ENCODE data around the gene SHROOM4. TPM values are rescaled to one million over a fixed set of nuclear protein-coding genes. Genes with fewer than 3 reads are reported as not detected.

Gene SHROOM4
- total RNA-seq, 1 donor: 0.72 TPM

- H3K4me3 ChIP-seq (ENCODE audit: low read depth, low read length): no peak overlapping the region
- TF ChIP-seq CTCF (IDR thresholded peaks at IDR 0.05; ENCODE audit: insufficient read depth, low read length): no peak
- DNase-seq (ENCODE audit: low read depth): no peak
These were observed 97.3 kb downstream of the SHROOM4 start for GRCh38 chrX:50716706-50717105.

GRCh38 chrX:50712777-50713176, 101.2 kb downstream of the SHROOM4 start:
- TF ChIP-seq CTCF (IDR thresholded peaks at IDR 0.05; ENCODE audit: insufficient read depth, low read length): no peak
- H3K4me3 ChIP-seq (ENCODE audit: low read depth, low read length): no peak overlapping the region
- no peak for DNase-seq (ENCODE audit: low read depth)

GRCh38 chrX:50711907-50712306, 102.1 kb downstream of the SHROOM4 start:
- DNase-seq (ENCODE audit: low read depth): no peak
- H3K4me3 ChIP-seq (ENCODE audit: low read depth, low read length): no peak overlapping the region
- no peak for TF ChIP-seq CTCF (IDR thresholded peaks at IDR 0.05; ENCODE audit: insufficient read depth, low read length)

- H3K4me3 ChIP-seq (ENCODE audit: low read depth, low read length): no peak overlapping the region
- no peak for TF ChIP-seq CTCF (IDR thresholded peaks at IDR 0.05; ENCODE audit: insufficient read depth, low read length)
- no peak for DNase-seq (ENCODE audit: low read depth)
These were observed 105.9 kb downstream of the SHROOM4 start for GRCh38 chrX:50707955-50708699.

GRCh38 chrX:50707405-50707804, 106.6 kb downstream of the SHROOM4 start:
- DNase-seq (ENCODE audit: low read depth): no peak
- no peak for TF ChIP-seq CTCF (IDR thresholded peaks at IDR 0.05; ENCODE audit: insufficient read depth, low read length)
- H3K4me3 ChIP-seq (ENCODE audit: low read depth, low read length): no peak overlapping the region

- no peak for DNase-seq (ENCODE audit: low read depth)
- no peak overlapping the region for H3K4me3 ChIP-seq (ENCODE audit: low read depth, low read length)
- TF ChIP-seq CTCF (IDR thresholded peaks at IDR 0.05; ENCODE audit: insufficient read depth, low read length): no peak
These were observed 109.0 kb downstream of the SHROOM4 start for GRCh38 chrX:50705042-50705441.

- no peak for DNase-seq (ENCODE audit: low read depth)
- H3K4me3 ChIP-seq (ENCODE audit: low read depth, low read length): no peak overlapping the region
- TF ChIP-seq CTCF (IDR thresholded peaks at IDR 0.05; ENCODE audit: insufficient read depth, low read length): no peak
These were observed 109.6 kb downstream of the SHROOM4 start for GRCh38 chrX:50704360-50704759.

Measured in fibroblast of the aortic adventitia (primary cell).